NCI-H146 treated with DMSO at 0.1 percent for 48 hours (cell line): ENCODE results near the gene E2F4.
A peak's percentile ranks its signal among the peaks of the same experiment; 100 is the strongest.

ENCODE experiments used
- DNase-seq: peaks from one replicate; lab custom pipeline; 2025; ENCODE audit not compliant: unreplicated experiment; lab: John Stamatoyannopoulos, UW

Gene E2F4

DNA sequence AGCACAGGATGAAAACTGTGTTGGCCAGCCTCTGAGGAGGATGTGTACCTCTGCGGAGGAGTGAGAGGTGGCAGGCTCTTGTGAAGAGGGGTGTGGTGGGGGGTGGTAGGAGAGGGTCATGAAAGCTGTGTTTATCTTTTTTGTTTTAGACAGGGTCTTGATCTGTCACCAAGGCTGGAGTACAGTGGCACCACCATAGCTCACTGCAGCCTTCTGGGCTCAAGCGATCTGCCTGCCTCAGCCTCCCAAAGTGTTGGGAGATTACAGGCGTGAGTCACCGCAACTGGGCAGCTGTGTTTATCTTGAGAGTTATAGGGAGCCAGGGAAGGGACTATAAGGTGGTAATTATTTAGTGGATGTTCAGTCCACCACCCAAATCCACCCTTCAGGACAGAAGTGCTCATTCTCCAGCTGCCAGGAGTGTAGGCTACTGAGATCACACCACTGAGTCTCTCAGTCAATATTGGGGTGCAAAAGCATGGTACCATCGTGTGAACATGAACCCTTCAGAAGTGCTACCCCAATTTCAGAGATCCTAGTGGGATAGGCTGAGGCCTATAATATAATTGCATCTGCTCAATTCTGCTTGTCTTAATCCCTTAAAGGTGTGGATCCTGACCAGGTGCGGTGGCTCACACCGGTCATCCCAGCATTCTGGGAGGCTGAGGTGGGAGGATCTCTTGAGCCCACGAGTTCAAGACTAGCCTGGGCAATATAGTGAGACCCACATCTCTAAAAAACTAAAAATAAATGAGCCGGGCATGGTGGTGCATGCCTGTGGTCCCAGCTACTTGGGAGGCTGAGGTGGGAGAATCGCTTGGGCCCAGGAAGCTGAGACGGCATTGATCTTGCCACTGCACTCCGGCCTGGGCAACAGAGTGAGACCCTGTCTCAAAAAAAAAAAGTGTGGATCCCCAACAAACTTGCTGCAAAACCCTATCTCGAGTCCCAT, 1.2 kb upstream of the E2F4 start:
- no peak for DNase-seq

DNA sequence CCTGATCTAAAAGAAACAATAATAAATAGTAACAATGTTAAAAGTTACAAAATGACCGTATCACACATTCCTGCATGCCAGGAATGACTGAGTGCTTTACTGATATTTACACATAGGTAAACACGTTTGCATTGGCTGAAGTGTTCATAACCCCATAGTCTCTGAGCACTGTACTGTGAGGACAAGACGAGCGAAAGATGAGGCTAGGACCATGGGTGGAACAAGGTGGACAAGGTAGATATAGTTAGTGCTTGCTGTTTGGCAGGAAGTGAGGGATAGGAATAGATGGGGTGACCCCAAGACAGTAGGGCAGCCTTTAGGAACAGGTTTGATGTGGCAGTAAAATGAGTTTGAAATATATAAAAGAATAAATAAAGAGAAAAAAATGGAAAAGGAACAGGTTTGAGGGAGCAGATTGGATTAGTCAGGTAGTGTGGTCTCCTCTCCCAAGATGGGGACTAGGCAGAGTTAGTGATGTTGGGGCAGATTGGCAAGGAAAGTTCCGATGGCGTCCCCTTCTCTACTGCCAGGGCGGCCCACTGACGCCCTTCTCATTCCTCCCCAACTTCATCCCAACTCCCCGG, 452 bp upstream of the E2F4 start:
- no peak for DNase-seq

DNA sequence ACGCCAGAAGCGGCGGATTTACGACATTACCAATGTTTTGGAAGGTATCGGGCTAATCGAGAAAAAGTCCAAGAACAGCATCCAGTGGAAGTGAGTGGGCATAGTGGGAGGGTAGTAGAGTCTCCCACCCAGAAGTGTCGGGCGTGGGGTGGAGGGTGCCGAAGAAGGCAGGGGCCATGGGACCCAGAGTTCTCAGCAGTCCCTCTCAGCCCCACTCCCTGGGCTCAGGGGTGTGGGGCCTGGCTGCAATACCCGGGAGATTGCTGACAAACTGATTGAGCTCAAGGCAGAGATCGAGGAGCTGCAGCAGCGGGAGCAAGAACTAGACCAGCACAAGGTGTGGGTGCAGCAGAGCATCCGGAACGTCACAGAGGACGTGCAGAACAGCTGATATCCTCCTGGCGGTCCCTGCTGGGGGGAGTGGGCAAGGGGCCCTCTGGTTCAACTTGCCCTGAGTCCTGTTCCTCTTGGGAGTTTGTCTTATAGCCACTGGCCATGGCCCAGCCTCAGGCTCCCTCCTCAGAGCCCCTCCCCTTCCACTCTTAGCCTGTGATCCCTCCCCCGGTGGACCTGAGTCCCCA, 916 bp downstream of the E2F4 start:
- DNase-seq = no peak

DNA sequence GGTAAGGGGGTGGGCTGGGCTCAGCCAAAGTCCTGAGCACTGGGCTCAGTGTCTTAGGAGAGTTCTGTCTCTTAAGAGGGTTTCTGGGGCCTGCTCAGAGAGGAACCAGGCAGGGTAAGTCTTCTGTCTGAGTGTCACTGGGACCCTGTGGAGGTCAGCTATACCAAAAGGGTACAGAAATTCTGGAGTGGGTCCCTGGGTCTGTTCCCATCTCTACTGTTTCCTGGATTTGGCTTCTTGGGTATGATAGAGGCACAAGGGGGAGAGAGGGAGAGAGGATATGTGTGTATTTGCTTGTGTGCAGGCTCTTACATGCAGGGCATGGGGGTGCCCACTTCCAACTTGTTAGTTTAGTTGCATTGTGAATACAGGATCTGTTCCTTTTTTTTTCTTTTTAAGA, 1.6 kb downstream of the E2F4 start:
- no peak for DNase-seq

DNA sequence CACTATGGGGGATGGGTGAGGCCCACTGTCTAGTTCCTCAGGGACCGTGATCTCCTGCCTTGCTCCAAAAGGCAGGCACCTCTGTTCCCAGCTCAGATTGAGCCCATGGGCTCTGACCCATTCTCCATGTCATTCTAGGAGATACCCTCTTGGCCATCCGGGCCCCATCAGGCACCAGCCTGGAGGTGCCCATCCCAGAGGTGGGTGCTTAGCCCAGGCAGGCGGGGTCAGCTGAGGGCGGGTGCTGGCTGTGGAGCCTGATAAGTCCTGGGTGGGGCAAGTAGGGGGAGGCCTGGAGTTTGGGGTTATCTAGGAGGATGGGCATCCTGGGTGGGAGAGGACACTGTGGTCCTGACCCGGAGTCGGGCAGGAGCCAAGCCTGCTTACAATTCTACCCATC, 2.3 kb downstream of the E2F4 start:
- DNase-seq = no peak

DNA sequence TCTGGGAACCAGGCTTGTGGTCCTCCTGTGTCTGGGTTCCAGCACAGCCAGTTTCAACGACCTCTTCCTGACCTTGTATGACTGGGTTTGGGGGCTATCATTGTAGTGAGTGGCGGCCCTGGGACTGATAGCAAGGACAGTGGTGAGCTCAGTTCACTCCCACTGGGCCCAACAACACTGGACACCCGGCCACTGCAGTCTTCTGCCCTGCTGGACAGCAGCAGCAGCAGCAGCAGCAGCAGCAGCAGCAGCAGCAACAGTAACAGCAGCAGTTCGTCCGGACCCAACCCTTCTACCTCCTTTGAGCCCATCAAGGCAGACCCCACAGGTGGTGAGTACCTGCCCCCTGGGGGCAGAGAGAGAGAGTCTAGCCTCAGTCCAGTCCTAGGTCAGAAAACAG, 3.7 kb downstream of the E2F4 start:
- no peak for DNase-seq

DNA sequence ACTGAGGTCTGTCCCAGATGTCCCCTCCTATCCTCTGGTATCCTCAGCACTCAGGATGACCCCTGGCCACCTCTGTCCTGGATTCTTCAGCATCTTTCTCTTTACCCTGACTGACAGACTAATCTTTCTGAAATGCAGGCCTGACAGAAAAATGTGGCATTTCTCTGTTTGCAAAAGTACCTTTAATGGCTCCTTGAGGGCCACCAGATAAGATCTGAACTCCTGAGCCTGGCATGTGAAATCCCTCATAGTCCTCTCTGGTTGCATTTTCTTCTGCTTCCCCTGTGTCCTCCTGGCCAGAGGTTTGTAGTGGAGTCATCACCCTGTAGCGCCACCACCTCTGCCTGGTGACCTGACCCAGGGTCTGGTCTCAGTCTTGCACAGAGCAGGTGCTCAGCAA, 4.9 kb downstream of the E2F4 start:
- DNase-seq = no peak

DNA sequence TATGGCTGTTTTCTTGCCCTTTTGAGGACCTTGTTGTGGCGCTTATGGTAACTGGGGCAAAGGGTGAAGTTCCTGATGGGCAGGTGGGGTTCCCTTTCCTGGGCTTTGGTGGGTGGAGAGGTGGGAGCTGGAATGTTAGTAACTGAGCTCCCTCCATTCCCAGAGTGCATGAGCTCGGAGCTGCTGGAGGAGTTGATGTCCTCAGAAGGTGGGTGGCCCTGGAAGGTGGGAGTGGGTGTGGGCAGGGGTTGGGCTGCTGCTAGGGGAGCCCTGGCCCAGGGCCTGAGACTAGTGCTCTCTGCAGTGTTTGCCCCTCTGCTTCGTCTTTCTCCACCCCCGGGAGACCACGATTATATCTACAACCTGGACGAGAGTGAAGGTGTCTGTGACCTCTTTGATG, 5.7 kb downstream of the E2F4 start:
- DNase-seq = no peak

DNA sequence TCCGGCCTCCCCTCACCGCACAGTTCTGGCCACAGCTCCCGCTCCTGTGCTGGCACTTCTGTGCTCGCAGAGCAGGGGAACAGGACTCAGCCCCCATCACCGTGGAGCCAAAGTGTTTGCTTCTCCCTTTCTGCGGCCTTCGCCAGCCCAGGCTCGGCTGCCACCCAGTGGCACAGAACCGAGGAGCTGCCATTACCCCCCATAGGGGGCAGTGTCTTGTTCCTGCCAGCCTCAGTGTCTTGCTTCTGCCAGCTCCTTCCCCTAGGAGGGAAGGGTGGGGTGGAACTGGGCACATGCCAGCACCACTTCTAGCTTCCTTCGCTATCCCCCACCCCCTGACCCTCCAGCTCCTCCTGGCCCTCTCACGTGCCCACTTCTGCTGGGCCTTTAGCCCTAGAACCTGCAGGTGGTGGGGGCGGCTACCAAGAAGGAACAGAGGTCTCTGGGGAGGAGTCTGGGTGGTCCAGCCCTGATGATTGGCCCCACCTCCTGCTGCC, 6.3 kb downstream of the E2F4 start:
- no peak for DNase-seq

DNA sequence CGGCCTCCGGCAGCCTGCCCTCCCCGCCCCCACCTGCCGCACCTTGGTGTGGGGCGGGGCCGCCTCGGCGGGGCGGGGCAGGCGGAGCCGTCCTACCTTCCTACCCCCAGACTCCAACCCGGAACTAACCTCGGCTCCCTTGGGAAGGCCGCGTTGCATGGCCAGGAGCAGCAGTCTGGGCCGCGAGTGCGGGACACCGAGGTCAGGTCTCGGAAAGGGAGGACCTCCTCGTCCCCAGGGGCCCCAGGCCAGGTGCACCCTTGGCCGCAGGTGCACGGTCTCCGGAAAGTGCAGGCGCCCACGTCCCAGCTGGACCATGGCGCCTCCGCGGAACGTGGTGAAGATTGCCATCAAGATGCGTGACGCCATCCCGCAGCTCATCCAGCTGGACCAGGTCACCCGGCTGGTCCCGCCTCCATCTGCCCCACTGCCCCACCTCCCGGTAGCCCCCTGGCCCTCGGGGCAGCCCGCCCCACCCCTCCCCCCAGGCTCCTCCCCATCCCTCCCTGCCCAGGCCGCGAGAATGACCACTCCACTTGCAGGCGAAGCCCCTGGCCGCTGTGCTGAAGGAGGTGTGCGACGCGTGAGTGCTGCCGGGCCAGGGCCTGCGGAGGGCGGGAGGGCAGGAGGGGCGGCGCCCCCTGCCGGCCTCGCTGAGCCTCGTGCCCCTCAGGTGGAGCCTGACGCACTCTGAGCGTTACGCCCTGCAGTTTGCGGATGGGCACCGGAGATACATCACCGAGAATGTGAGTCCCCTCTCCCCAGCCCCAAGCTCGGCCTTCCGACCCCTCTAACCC, 7.3 kb downstream of the E2F4 start, which contains the start of gene ELMO3:
ELMO3 (plus strand) TSS at position 121 of the 797 bp plus-strand sequence; CDS start at position 317, 196 bp downstream.
- peak; percentile 49 for DNase-seq

DNA sequence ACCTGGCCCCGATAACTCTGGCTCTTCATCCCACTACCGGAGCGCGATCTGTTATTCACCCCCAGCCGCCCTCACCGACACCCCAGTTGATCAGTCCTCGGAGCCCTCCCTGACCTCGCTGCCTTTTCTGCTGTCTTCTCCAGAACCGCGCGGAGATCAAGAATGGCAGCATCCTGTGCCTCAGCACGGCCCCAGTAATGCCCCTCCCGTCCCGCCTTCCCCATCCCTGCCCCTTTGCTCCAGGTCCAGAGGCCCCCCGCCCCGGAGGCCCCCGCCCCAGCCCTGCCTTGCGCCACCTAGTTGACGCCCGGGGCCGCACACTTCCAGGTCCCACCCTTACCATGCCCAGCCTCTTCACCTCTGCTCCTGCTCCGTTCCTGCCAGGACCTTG, 7.8 kb downstream of the E2F4 start:
- DNase-seq = peak; percentile 25

DNA sequence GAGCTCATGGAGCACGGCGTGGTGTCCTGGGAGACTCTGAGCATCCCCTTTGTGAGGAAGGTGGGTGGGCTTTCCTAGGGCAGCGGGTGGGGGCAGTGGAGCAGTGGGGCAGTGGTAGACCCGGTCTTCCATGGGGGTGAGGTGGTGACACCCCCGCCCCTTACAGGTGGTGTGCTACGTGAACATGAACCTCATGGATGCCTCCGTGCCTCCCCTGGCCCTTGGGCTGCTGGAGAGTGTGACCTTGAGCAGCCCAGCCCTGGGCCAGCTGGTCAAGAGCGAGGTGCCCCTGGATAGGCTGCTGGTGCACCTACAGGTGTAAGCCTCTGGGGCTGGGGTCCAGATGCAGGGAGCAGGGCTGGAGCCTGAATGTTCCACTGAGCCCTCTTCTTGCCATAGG, 8.5 kb downstream of the E2F4 start:
- DNase-seq = no peak

DNA sequence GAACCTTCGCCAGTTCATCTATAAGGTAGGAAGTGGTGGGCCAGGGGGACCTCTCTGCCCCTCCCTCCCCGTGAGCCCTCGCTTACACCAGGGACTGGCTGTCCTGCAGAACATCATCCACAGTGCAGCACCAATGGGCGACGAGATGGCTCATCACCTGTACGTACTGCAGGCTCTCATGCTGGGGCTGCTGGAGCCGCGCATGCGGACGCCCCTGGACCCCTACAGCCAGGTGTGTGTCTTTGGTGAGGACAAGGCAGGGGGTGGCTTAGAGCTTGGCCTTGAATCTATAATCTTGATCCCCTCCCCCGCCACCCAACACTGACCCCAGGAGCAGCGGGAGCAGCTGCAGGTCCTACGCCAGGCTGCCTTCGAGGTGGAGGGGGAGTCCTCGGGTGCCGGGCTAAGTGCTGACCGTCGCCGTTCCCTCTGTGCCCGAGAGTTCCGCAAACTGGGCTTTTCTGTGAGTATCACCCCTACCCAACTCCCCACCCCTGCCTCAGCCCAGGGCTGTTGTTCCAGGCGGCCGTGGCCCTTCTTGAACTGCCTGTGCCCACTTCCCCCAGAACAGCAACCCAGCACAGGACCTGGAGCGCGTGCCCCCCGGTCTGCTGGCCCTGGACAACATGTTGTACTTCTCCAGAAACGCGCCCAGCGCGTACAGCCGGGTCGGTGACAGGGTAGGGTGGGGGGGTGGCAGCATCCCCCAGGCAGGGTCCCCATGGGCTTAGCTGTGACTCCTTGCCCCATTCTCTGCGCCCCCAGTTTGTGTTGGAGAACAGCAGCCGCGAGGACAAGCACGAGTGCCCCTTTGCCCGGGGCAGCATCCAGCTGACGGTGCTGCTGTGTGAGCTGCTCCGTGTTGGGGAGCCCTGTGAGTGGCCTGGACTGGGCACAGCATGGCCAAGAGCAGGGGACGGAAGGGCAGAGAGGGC, 9.7 kb downstream of the E2F4 start:
- no peak for DNase-seq

DNA sequence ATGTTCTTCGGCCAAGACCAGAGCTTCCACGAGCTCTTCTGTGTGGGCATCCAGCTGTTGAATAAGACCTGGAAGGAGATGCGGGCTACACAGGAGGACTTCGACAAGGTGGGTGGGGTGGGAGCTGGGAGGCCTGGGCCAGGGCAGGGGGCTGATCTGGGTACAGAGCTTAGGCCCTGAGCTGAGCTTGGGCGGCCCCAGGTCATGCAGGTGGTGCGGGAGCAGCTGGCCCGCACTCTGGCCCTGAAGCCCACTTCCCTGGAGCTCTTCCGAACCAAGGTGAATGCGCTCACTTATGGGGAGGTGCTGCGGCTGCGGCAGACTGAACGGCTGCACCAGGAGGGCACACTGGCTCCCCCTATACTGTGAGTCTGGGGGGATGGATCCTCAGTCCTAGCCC, 10.5 kb downstream of the E2F4 start:
- no peak for DNase-seq

DNA sequence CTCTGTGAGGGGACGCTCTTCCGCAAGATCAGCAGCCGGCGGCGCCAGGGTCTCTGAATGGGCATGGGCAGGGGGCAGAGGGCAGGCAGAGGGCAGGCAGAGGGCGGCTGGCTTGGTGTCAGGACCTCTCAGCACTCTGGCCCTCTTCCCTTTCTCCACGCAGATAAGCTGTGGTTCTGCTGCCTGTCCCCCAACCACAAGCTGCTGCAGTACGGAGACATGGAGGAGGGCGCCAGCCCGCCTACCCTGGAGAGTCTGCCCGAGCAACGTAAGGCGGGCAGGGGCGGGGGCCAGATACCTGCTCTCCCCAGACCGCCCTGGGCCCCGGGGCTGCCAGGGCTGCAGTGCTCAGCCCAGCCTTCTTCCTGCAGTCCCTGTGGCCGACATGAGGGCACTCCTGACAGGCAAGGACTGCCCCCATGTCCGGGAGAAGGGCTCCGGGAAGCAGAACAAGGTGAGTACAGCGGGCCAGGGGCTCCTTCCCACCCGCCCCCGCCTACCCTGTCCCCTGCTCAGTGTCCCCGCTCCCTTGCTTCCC, 11.1 kb downstream of the E2F4 start:
- no peak for DNase-seq

DNA sequence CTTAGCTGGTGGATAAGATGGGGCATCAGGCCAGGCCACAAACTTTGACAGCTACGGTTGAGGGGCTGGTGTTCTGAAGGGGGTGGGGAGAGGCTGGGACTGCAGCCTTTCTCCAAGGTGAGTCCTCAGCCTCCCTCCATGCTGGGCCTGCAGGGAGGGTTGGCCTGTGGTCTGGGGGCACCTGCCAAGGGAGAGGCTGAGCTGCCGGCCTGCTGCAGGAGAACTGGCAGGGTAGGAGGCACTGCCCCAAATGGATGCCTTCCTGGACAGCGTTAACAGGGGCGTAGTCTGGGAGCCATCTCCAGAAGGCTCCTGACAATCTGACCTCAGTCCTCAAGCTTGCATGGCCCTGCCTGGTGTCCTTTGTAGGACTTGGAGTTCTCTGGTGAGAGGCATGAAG, 12.1 kb downstream of the E2F4 start:
- no peak for DNase-seq

DNA sequence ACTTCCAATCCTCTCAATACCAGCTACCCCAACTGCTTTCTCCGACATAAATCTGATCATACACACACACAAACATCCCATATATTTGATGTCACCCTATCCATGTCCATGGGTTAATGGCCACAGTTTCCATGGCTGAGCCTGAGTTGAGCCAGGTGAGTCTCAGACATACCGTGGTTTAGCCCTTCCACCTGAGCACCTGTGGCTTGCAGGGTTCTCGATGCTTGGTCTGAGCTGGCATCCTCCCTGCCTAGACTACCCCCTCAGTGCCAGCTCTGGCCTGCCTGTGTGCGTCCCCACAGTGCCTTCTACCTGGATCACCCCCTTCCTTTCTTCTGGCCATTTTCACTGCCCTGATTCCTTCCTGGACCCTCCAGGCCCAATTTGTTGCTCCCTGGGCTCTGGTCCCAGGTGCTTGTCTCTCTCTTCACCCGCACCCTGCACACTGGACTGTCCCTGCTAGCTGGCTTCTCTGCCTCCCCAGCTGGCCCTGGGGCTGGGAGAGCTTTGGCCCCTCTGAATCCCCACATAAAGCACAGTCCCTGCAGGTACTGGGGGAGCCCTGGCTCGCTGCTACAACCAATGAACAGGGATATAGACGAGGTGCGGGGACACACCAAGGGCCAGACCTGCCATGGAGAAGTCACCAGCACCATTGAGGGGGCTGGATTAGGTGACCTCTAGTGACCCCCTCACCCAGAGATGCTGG, 14.3 kb downstream of the E2F4 start:
- no peak for DNase-seq

DNA sequence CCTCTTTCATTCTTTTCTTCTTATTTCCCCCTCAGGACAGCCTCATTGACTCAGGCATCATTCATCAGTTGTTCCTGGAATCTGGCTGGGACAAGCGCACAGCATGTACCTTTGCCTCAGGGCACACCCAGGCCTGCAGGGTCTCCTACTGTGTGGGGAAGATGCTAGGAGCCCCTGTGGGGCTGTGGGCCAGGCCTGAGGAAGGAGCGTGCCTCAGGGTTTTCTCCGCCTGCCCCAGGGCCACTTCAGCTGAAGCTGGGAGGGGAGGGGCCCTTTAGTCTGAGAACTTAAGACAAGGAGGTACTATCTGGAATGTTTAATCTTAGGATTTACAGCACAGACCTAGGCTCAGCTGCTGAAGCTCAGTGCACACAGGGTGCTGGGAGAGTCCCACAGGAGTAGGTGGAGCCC, 14.9 kb downstream of the E2F4 start:
- DNase-seq = no peak
